ENCODE results near the gene HDDC3.

- no peak for TF ChIP-seq CTCF (IDR thresholded peaks at IDR 0.05)
- no peak for TF ChIP-seq POLR2A (IDR thresholded peaks at IDR 0.05)
Measured at GRCh38 chr15:90893175-90894090, 38.9 kb downstream of the HDDC3 start.

Data from lower leg skin (tissue), 3 donors.